Measurements from ENCODE around the gene H1-8.

- TF ChIP-seq CTCF (IDR thresholded peaks at IDR 0.05) (no peak), POLR2A (IDR thresholded peaks at IDR 0.05) (no peak), EP300 (IDR thresholded peaks at IDR 0.05) (no peak)
Observed at GRCh38 chr3:129598000-129598381, 55.0 kb downstream of the H1-8 start.
